ENCODE measurements around the gene RGS14. TPM values are rescaled to one million over a fixed set of nuclear protein-coding genes. Genes with fewer than 3 reads are reported as not detected.
A peak's percentile ranks its signal among the peaks of the same experiment; 100 is the strongest.

RGS14 gene
- total RNA-seq, 2 donors from 2014 or later = 9.1 to 10.1 TPM

DNA sequence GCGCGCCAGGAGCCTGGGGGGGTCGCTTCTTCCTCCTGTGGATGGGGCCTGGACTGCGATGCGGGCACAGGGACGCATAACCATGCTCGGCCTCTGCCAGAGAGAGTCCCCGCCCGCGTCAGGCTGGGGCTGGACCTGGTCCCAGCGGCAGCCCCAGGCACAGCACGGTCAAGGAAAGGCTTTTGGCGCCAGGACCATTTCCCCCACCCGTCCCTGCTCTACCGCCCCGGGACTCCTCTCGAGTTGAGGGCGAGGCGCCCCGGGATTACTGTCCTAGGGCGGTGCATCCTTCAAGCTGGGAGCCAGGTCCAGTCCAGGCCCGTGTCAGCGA lies 46.4 kb upstream of the RGS14 start:
- Histone ChIP-seq H3K27me3 (no peaks in the 10 kb centered on the region), H3K36me3 (no peaks in the 10 kb centered on the region), H3K27ac (no peak overlapping the region), H3K4me1 (peaks cover 32% of the 10 kb centered on the region), H3K9ac (ENCODE audit: low read depth in 2 of 2, low read length in 2 of 2) (peak overlapping the region; percentile 61 to 68), H3K9me3 (no peaks in the 10 kb centered on the region), H3K4me3 (peak overlapping the region; percentile 56)
- intact Hi-C loops (cut with DNase I) = loop anchor here (5.0 to 10.0 kb wide), 2 partner anchors 191 to 197 kb away; no protein-coding TSS in a partner anchor
- TF ChIP-seq CTCF (IDR thresholded peaks at IDR 0.05) = no peak
- no peak for DNase-seq

GRCh38 chr5:177311723-177312648 lies 45.7 kb upstream of the RGS14 start, which contains the start of gene MXD3:
Gene MXD3 (minus strand): TSS chr5:177311898. CDS start chr5:177311830, 68 bp downstream.
- peak; percentile 97 for DNase-seq
- Histone ChIP-seq H3K36me3 (no peaks in the 10 kb centered on the region), H3K4me1 (peaks cover 32% of the 10 kb centered on the region), H3K9me3 (no peaks in the 10 kb centered on the region), H3K4me3 (peak within 1 kb of the TSS; percentile 56), H3K27ac (peak within 1 kb of the TSS; percentile 41), H3K27me3 (no peaks in the 10 kb centered on the region), H3K9ac (ENCODE audit: low read depth in 2 of 2, low read length in 2 of 2) (peak within 1 kb of the TSS; percentile 61 to 68)
- no peak for TF ChIP-seq CTCF (IDR thresholded peaks at IDR 0.05)
- intact Hi-C loops (cut with DNase I) = loop anchor here (5.0 to 10.0 kb wide), 2 partner anchors 190 to 197 kb away; no protein-coding TSS in a partner anchor

DNA sequence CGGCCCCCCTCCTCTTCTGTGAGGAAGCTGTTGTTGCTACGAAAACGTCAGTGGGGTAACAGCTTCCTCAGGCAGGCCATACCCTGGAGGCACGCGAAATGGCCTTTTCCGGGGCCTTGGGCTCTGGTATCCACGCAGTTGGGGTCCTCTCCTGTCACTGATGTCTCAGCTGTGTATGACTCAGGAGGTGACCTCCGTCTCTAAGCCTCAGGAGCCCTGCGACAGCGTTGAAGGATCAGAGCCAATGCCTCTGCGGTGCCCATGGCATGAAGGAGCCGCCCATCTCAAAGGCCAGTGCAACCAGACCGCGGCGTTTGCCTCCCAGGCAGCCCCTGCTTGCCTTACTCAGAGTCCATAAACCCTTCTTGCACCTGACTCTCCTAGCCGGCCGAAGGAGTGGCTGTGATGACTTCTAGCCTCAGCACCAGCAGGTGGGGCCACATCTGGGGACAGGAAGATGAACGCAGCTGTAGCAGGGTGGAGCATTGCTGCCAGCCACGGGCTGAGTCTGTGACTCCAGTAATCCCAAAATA lies 45.0 kb upstream of the RGS14 start:
- Histone ChIP-seq H3K27ac (peak overlapping the region; percentile 23), H3K36me3 (no peaks in the 10 kb centered on the region), H3K27me3 (no peaks in the 10 kb centered on the region), H3K4me3 (peak overlapping the region; percentile 56), H3K9me3 (no peaks in the 10 kb centered on the region), H3K4me1 (peaks cover 32% of the 10 kb centered on the region), H3K9ac (ENCODE audit: low read depth in 2 of 2, low read length in 2 of 2) (no peak overlapping the region)
- DNase-seq = peak; percentile 82
- TF ChIP-seq CTCF (IDR thresholded peaks at IDR 0.05) = no peak
- intact Hi-C loops (cut with DNase I) = loop anchor here (5.0 to 10.0 kb wide), 2 partner anchors 190 to 198 kb away; no protein-coding TSS in a partner anchor

GRCh38 chr5:177313561-177314259 lies 44.0 kb upstream of the RGS14 start:
- no peak for TF ChIP-seq CTCF (IDR thresholded peaks at IDR 0.05)
- intact Hi-C loops (cut with DNase I) = loop anchor here (5.0 to 10.0 kb wide), 2 partner anchors 189 to 199 kb away; no protein-coding TSS in a partner anchor
- Histone ChIP-seq H3K4me3 (no peak overlapping the region), H3K27ac (no peak overlapping the region), H3K9me3 (no peaks in the 10 kb centered on the region), H3K36me3 (no peaks in the 10 kb centered on the region), H3K9ac (ENCODE audit: low read depth in 2 of 2, low read length in 2 of 2) (no peak overlapping the region), H3K27me3 (no peaks in the 10 kb centered on the region), H3K4me1 (peaks cover 32% of the 10 kb centered on the region)
- no peak for DNase-seq
